Retina (tissue), 1 donor: ENCODE results near the gene ISYNA1.

Source experiments
- DNase-seq: peaks from one replicate; pipeline ENCODE4 v3.0.0-alpha.2; 2016

The ISYNA1 gene

GRCh38 chr19:18437491-18438330 is at the start of gene ISYNA1:
ISYNA1 (minus strand) TSS chr19:18438133; CDS start chr19:18437979, 154 bp downstream.
- DNase-seq, result peak; percentile 81

GRCh38 chr19:18486746-18487145 is 48.8 kb upstream of the ISYNA1 start:
- DNase-seq, result no peak

GRCh38 chr19:18484992-18485391 is 47.1 kb upstream of the ISYNA1 start:
- no peak for DNase-seq

- no peak for DNase-seq
These were observed 45.4 kb upstream of the ISYNA1 start for GRCh38 chr19:18483119-18483890.

GRCh38 chr19:18481505-18482222 is 43.7 kb upstream of the ISYNA1 start:
- DNase-seq, result no peak

GRCh38 chr19:18480006-18480691 is 42.2 kb upstream of the ISYNA1 start:
- DNase-seq, result no peak

- DNase-seq, result no peak
These were observed 40.8 kb upstream of the ISYNA1 start for GRCh38 chr19:18478545-18479311.

GRCh38 chr19:18477974-18478373 is 40.0 kb upstream of the ISYNA1 start:
- DNase-seq, result no peak

GRCh38 chr19:18477042-18477779 is 39.3 kb upstream of the ISYNA1 start:
- DNase-seq, result no peak

- DNase-seq, result no peak
These were observed 38.6 kb upstream of the ISYNA1 start for GRCh38 chr19:18476507-18477041.

- no peak for DNase-seq
These were observed 37.9 kb upstream of the ISYNA1 start for GRCh38 chr19:18475762-18476331.

GRCh38 chr19:18475004-18475453 is 37.1 kb upstream of the ISYNA1 start:
- no peak for DNase-seq

GRCh38 chr19:18474366-18474887 is 36.5 kb upstream of the ISYNA1 start:
- no peak for DNase-seq

GRCh38 chr19:18473706-18474087 is 35.8 kb upstream of the ISYNA1 start:
- no peak for DNase-seq

- no peak for DNase-seq
These were observed 35.2 kb upstream of the ISYNA1 start for GRCh38 chr19:18473003-18473705.

- no peak for DNase-seq
These were observed 32.9 kb upstream of the ISYNA1 start for GRCh38 chr19:18470787-18471186.

GRCh38 chr19:18469069-18469846 is 31.3 kb upstream of the ISYNA1 start:
- peak; percentile 80 for DNase-seq

GRCh38 chr19:18468517-18468916 is 30.6 kb upstream of the ISYNA1 start:
- DNase-seq, result no peak

GRCh38 chr19:18467978-18468377 is 30.0 kb upstream of the ISYNA1 start:
- DNase-seq, result no peak
